ENCODE data around the gene CXCL13. TPM values are rescaled to one million over a fixed set of nuclear protein-coding genes. Genes with fewer than 3 reads are reported as not detected.
"Not testable (repeated sequence)": the region's sequence is repeated elsewhere in the genome, so short reads cannot be mapped to it uniquely, and the experiment has no call there.

CXCL13 gene
- total and polyA plus RNA-seq, 7 donors, result 1.2 to 271 (median 1.6) TPM; not detected in 4

DNA sequence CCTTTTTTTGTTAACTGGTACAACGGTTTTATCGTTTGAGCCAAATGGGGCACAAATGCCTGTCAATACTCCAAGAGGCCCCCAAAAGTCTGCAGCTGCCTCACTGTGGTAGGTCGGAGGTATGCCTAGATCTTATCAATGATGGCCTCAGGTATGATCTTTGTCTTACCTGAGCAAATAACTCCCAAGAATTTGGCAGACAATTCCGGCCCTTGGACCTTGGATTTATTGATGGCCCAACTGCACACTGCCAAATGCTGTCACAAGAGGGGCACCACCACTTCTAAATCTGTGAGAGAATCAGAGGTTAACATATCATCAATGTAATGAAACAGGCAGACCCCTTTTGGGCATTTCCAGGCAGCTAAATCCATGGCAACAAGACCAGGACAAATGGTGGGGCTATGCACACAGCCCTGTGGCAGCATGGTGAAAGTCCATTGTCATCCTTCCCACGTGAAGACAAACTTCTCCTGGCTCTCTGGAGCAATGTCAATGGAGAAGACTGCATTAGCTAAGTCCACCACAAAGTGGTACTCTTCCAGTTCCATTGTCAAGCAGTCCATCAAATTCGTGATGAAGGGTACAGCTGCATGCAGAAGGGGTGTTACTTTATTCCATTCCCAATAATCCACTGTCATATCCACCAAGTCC lies 28.6 kb downstream of the CXCL13 start:
- TF ChIP-seq EP300 (IDR thresholded peaks at IDR 0.05) (no peak), CTCF (IDR thresholded peaks at IDR 0.05) (no peak), POLR2A (IDR thresholded peaks at IDR 0.05) (no peak), POLR2AphosphoS5 (IDR thresholded peaks at IDR 0.05) (no peak)
- Histone ChIP-seq H3K4me3 (no peak overlapping the region), H3K4me1 (peaks cover 0 to 15% (median 12%) of the 10 kb centered on the region in 4 donors), H3K27me3 (no peaks in the 10 kb centered on the region), H3K27ac (no peak overlapping the region), H3K36me3 (no peaks in the 10 kb centered on the region), H3K9me3 (no peaks in the 10 kb centered on the region)
- DNase-seq, result no peak
- WGBS, 2 donors, result 64 to 86% methylated on average over 6 of the region's 6 CpGs
- intact Hi-C loops (cut with DNase I), result no loop called here

DNA sequence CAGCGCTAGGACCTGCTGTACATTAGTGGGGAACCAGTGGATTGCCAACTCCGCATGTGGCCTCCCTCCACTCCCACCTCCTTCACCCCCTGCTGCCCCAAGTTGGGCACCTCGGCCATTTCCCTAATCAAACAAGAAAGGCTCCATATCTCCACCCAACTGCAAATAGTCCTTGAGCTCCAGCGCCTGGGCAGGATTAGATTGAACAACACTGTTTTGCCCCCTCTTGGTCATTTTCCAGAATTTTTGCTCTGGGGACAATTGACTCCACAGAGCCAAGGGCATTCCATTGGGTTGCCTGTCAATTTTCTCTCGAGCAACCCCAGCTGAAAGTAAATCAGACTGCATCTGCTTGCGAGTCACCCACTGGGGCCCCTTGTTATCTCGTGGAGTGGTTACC lies 29.6 kb downstream of the CXCL13 start:
- 94% methylated on average over 7 of the region's 7 CpGs for WGBS, 2 donors
- Histone ChIP-seq H3K9me3 (no peaks in the 10 kb centered on the region), H3K27ac (no peak overlapping the region), H3K36me3 (no peaks in the 10 kb centered on the region), H3K4me3 (no peak overlapping the region), H3K4me1 (peaks cover 0 to 15% (median 12%) of the 10 kb centered on the region in 4 donors), H3K27me3 (no peaks in the 10 kb centered on the region)
- intact Hi-C loops (cut with DNase I), result no loop called here
- no peak for DNase-seq
- TF ChIP-seq EP300 (IDR thresholded peaks at IDR 0.05) (no peak), POLR2AphosphoS5 (IDR thresholded peaks at IDR 0.05) (no peak), CTCF (IDR thresholded peaks at IDR 0.05) (no peak), POLR2A (IDR thresholded peaks at IDR 0.05) (no peak)

DNA sequence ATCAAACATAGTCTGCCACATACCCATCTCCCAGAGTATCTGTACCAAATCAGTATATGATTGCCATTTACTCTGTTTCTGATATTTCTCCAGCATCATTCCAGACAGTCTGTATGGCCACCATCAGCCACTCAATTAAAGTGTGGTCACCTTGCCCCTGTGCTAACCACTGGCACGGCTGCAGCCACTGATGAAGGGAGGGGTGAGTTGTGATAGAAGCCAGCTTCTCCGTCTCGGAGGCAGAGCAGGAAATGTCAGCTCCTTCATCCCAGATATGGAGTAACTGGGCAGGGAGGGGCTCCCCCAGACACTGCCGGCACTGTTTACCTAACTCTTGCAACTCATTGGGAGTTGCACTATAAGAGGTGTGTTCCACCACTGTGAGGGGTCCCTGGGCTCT lies 30.3 kb downstream of the CXCL13 start:
- intact Hi-C loops (cut with DNase I), result no loop called here
- 69 to 76% methylated on average over 4 of the region's 4 CpGs for WGBS, 2 donors
- DNase-seq, result no peak

GRCh38 chr4:77636902-77637301 lies 31.3 kb downstream of the CXCL13 start:
- DNase-seq, result no peak
- no peak for TF ChIP-seq CTCF (IDR thresholded peaks at IDR 0.05)
- TF ChIP-seq POLR2AphosphoS5 (IDR thresholded peaks at IDR 0.05), result peak in 3 of 4 donors; percentile 41 to 73 (median 53)
- TF ChIP-seq POLR2A (IDR thresholded peaks at IDR 0.05), result no peak
- TF ChIP-seq EP300 (IDR thresholded peaks at IDR 0.05), result peak in 1 of 4 donors; percentile 15
- Histone ChIP-seq H3K36me3 (no peaks in the 10 kb centered on the region), H3K4me3 (no peak overlapping the region), H3K27me3 (no peaks in the 10 kb centered on the region), H3K9me3 (no peaks in the 10 kb centered on the region), H3K4me1 (peaks cover 0 to 15% (median 12%) of the 10 kb centered on the region in 4 donors), H3K27ac (peak overlapping the region in 3 of 4 donors; percentile 48 to 55 (median 50))
- intact Hi-C loops (cut with DNase I), result no loop called here
- 48 to 78% methylated on average over 3 of the region's 3 CpGs for WGBS, 2 donors

More for the DNA sequence above, 30.3 kb downstream of the CXCL13 start:
- Histone ChIP-seq H3K27me3 (no peaks in the 10 kb centered on the region), H3K4me3 (no peak overlapping the region), H3K36me3 (no peaks in the 10 kb centered on the region), H3K4me1 (peaks cover 0 to 15% (median 12%) of the 10 kb centered on the region in 4 donors), H3K27ac (peak overlapping the region in 1 of 4 donors; percentile 55), H3K9me3 (no peaks in the 10 kb centered on the region)
- no peak for TF ChIP-seq POLR2A (IDR thresholded peaks at IDR 0.05)
- no peak for TF ChIP-seq EP300 (IDR thresholded peaks at IDR 0.05)
- TF ChIP-seq POLR2AphosphoS5 (IDR thresholded peaks at IDR 0.05), result no peak
- no peak for TF ChIP-seq CTCF (IDR thresholded peaks at IDR 0.05)

DNA sequence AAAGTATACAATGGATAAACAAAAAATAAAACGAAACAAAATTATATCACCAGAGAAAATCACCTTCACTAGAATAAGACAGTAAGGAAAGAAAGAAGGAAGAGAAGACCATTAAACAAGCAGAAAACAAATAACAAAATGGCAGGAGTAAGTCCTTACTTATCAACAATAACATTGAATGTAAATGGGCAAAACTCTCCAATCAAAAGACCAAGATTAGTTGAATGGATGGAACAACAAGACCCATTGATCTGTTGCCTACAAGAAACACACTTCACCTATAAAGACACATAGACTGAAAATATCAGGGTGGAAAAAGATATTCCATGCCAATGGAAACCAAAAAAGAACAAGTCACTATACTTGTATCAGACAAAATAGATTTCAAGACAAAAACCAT lies 38.4 kb downstream of the CXCL13 start:
- DNase-seq; intact Hi-C loops (cut with DNase I): not testable (repeated sequence)
- WGBS, 2 donors, result 96 to 98% methylated on average over 1 of the region's 1 CpG

More for the DNA sequence above, 38.4 kb downstream of the CXCL13 start:
- not testable (repeated sequence) for H3K4me1 ChIP-seq, H3K4me3 ChIP-seq, H3K27ac ChIP-seq, H3K9me3 ChIP-seq, H3K27me3 ChIP-seq, H3K36me3 ChIP-seq

Data from sigmoid colon (tissue), 7 donors.